IPS DF 6.9 (cell line): Measurements from ENCODE around the gene TGFB2.

Experiments used
- DNase-seq: peaks from one replicate; pipeline ENCODE4 v3.0.0-alpha.2; 2013; ENCODE audit warnings: low read depth, low spot score
- H3K27ac ChIP-seq: one replicate; pipeline ENCODE4 v1.5.1; 2013; ENCODE audit warnings: low read length, control low read depth
- H3K27me3 ChIP-seq: 2 replicates; pipeline ENCODE4 v1.6.1; 2013; ENCODE audit warnings: mild to moderate bottlenecking, low read length; ENCODE audit not compliant: control insufficient read depth, insufficient read depth
- H3K36me3 ChIP-seq: 2 replicates; pipeline ENCODE4 v1.6.1; 2013; ENCODE audit warnings: low read length; ENCODE audit not compliant: control insufficient read depth, insufficient read depth
- H3K4me1 ChIP-seq: 2 replicates; pipeline ENCODE4 v1.6.1; 2013; ENCODE audit warnings: low read length; ENCODE audit not compliant: control insufficient read depth, insufficient read depth
- H3K4me3 ChIP-seq: 2 replicates; pipeline ENCODE4 v1.5.1; 2013; ENCODE audit warnings: mild to moderate bottlenecking, low read length
- H3K9me3 ChIP-seq: 2 replicates; pipeline ENCODE4 v1.6.1; 2013; ENCODE audit warnings: low read length, inconsistent platforms; ENCODE audit not compliant: control insufficient read depth, insufficient read depth
- WGBS: extraction: QIAGEN DNeasy Blood & Tissue Kit; methylation state at CpG from one replicate; pipeline ENCODE4 v1.1.7; 2013; ENCODE audit warnings: mixed read lengths, missing lambda C conversion rate; ENCODE audit not compliant: insufficient read length, insufficient coverage; 5-methylcytosine and 5-hydroxymethylcytosine counted together

TGFB2 gene

DNA sequence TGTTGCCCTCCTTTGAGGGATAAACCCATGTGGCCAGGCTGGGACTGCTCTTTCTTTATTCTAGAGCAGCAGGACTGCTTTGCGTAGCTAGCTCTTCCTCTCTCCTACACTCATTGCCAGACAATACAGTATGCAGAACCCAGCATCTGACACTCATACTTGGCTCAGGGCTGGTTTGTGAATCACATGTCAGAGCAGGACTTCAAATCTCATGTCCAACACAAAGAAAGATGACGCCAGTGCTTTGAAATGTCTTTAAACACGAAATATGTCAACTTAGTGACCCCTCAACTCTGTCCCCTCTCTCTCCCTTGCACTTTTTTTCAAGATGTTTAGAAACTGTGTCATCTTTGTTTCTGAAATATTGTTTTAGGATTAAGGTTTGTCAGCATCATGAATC is 135.0 kb downstream of the TGFB2 start:
- WGBS, result no CpG with 5 or more reads among the region's 3 CpGs
- no peaks in the 10 kb centered on the region for H3K36me3 ChIP-seq
- H3K27me3 ChIP-seq, result no peaks in the 10 kb centered on the region
- H3K9me3 ChIP-seq, result no peaks in the 10 kb centered on the region
- no peak overlapping the region for H3K27ac ChIP-seq
- H3K4me1 ChIP-seq, result no peaks in the 10 kb centered on the region
- H3K4me3 ChIP-seq, result no peak overlapping the region
- DNase-seq, result no peak

DNA sequence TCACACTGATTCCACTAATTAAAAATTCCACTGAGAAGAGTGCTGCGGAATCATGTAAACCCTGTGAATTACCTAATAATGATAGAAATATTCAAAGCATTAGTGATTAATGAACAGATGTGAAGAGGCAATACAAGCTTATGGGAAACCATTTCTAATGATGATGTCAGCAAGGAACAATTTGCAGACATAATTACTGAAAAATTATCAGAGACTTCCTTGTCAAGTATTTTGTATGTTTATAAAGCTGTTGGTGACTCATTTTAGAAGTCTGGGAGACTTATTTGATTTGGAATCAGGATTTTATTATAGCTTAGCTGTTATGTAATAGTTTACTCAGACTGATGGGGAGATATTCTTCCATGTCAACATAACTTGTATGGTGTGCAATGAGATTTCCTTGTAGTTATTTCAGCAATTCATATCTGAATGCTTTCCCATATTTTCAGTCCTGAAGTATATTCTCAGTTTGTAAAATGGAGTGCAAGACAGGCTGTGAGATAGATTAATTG is 135.5 kb downstream of the TGFB2 start:
- WGBS, result no CpG with 5 or more reads among the region's 1 CpG
- Histone ChIP-seq H3K27ac (no peak overlapping the region), H3K27me3 (no peaks in the 10 kb centered on the region), H3K4me3 (no peak overlapping the region), H3K36me3 (no peaks in the 10 kb centered on the region), H3K9me3 (no peaks in the 10 kb centered on the region), H3K4me1 (no peaks in the 10 kb centered on the region)
- no peak for DNase-seq

DNA sequence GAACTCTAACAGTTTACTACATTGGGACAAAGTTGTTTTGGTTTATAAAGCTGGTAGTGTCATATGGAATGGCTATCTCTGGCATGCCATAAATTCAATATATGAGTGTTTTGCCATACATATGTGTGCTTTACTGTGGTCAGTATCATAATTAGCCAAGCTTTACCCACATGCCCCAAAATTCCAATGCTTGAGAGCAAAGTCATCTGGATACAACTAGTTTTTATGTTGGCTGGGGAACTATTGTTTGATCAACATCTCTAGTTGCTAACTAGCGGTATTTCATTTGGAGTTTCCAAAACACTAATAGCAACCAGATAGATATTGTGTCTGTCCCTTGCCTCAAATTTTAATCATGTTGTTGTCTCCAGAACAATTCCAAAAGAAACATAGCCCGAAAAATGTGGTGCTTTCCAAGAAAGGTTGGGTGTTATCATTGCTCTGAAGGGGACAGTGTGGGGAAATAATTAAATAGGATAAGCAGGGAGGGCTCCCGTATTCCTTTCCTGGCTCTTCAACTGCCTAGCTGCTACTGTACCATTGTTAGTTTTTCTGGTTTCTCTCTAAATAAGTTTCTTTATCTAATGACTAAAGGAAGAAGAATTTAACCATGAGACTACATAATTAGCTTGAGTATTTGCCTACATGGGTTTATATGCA is 136.1 kb downstream of the TGFB2 start:
- WGBS, result no CpG with 5 or more reads among the region's 3 CpGs
- Histone ChIP-seq H3K9me3 (no peaks in the 10 kb centered on the region), H3K4me3 (no peak overlapping the region), H3K4me1 (no peaks in the 10 kb centered on the region), H3K36me3 (no peaks in the 10 kb centered on the region), H3K27ac (no peak overlapping the region), H3K27me3 (no peaks in the 10 kb centered on the region)
- DNase-seq, result no peak

DNA sequence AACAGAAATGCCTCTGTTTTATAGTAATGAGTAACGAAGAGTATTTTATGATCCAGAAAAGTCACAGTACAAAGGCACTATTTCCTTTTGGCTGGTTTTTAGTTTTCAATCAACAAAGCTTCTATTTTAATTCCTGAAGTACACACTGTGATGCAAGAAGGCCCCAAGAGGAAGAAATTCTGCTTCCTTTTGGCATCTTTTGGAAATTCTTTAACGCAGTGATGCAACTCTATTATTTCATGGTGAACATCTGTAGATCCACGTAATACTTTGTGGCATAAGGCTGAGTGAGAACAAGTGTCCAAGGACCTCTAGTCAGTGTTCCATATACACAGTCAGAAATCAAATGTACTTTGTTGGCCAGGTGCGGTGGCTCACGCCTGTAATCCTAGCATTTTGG is 137.5 kb downstream of the TGFB2 start:
- H3K27me3 ChIP-seq, result no peaks in the 10 kb centered on the region
- no CpG with 5 or more reads among the region's 5 CpGs for WGBS
- H3K9me3 ChIP-seq, result no peaks in the 10 kb centered on the region
- no peak overlapping the region for H3K27ac ChIP-seq
- no peak overlapping the region for H3K4me3 ChIP-seq
- no peaks in the 10 kb centered on the region for H3K36me3 ChIP-seq
- no peaks in the 10 kb centered on the region for H3K4me1 ChIP-seq
- no peak for DNase-seq

DNA sequence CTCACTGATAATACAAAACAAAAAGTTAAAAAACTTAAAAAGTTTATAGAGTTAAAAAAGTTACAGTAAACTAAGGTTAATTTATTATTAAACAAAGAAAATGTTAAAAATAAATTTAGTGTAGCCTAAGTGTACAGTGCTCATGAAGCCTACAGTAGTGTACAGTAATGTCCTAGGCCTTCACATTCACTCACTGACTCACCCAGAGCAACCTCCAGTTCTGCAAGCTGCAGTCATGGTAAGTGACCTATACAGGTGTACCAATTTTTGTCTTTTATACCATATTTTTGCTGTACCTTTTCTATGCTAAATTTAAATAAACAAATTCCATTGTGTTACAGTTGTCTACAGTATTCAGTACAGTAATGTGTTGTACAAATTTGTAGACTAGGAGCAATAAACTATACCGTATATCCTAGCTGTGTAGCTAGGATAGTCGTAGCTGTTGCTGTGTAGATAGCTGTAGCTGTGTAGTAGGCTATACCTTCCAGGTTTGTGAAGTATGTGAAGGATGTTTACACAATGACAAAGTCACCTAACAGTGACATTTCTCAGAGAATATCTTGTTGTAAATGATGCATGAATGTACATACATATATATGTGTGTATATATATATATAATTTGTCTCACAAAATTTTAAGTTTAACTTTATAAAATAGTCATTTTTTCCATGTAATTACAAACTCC is 140.2 kb downstream of the TGFB2 start:
- Histone ChIP-seq H3K27me3 (no peaks in the 10 kb centered on the region), H3K9me3 (no peaks in the 10 kb centered on the region), H3K36me3 (no peaks in the 10 kb centered on the region), H3K27ac (no peak overlapping the region), H3K4me3 (no peak overlapping the region), H3K4me1 (no peaks in the 10 kb centered on the region)
- no peak for DNase-seq
- WGBS, result no CpG with 5 or more reads among the region's 2 CpGs

DNA sequence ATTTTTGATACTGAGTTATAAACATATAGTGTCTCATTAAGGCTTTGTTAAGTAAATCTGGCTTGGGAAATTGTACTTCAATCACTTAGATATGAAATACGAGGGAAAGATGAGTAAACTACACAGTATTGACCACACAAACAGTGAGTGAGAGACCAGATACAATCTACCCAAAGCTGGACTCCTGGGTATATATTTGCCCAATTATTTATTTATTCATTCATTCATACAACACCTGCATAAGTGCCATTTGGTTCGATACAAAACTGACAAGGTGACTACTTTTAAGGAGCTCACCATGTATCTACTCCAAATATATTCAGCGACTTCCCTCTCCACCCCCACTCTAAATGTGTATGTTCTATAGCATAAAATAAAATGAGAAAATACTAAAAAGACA is 143.4 kb downstream of the TGFB2 start:
- Histone ChIP-seq H3K4me3 (no peak overlapping the region), H3K27ac (no peak overlapping the region)
- WGBS, result no CpG with 5 or more reads among the region's 3 CpGs

DNA sequence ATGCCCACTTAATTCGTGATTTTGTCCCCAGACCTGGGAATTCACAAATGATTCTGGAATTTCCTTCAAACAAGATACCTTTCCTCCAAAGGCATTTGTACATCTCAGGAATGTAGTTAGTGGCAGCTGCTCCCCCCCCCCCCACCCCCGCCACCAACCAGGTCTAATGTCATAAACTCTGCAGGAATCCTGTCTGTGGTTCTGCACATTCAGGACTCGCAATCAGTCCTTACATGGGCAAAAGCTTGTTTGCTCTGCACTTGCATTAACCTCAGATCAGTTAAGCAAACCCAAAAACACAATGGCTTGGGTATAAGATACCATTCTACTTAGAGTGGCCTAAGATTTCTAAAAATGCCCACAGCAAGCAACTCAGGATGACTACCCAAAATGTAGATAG is 143.8 kb downstream of the TGFB2 start:
- no peaks in the 10 kb centered on the region for H3K27me3 ChIP-seq
- H3K4me3 ChIP-seq, result no peak overlapping the region
- no peak for DNase-seq
- H3K9me3 ChIP-seq, result no peaks in the 10 kb centered on the region
- H3K36me3 ChIP-seq, result no peaks in the 10 kb centered on the region
- WGBS, result no CpG with 5 or more reads among the region's 3 CpGs
- H3K27ac ChIP-seq, result no peak overlapping the region
- no peaks in the 10 kb centered on the region; the same call in 1 of the 2 replicates for H3K4me1 ChIP-seq

More for the DNA sequence above, 143.4 kb downstream of the TGFB2 start:
- H3K36me3 ChIP-seq, result no peaks in the 10 kb centered on the region
- DNase-seq, result no peak
- H3K4me1 ChIP-seq, result no peaks in the 10 kb centered on the region
- H3K27me3 ChIP-seq, result no peaks in the 10 kb centered on the region
- no peaks in the 10 kb centered on the region for H3K9me3 ChIP-seq

DNA sequence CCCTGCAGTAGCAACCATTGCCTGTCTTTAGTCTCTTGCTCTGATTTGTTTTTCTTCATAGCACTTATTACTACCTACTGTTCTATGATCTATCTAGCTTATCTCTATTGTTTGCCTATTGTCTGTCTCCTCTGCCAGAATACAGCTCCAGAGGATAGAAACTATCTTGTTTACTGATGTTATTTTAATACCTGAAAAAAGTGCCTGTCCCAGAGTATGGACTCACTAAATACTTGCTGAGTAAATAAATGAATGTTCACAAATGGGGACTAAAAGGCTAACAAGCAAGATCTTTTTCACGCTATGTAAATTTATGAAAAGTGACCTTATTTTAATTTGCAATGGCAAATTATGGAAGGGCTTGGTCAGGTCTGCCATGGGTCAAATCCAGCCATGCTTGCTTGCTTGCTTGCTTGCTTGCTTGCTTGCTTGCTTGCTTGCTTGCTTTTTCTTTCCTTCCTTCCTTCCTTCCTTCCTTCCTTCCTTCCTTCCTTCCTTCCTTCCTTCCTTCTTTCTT is 145.3 kb downstream of the TGFB2 start:
- no peak overlapping the region for H3K4me3 ChIP-seq
- H3K4me1 ChIP-seq, result peaks cover 1% of the 10 kb centered on the region; the same call in 1 of the 2 replicates
- no peak overlapping the region for H3K27ac ChIP-seq
- H3K9me3 ChIP-seq, result no peaks in the 10 kb centered on the region
- no peak for DNase-seq
- no peaks in the 10 kb centered on the region for H3K27me3 ChIP-seq
- WGBS, result no CpG with 5 or more reads among the region's 1 CpG
- no peaks in the 10 kb centered on the region for H3K36me3 ChIP-seq

DNA sequence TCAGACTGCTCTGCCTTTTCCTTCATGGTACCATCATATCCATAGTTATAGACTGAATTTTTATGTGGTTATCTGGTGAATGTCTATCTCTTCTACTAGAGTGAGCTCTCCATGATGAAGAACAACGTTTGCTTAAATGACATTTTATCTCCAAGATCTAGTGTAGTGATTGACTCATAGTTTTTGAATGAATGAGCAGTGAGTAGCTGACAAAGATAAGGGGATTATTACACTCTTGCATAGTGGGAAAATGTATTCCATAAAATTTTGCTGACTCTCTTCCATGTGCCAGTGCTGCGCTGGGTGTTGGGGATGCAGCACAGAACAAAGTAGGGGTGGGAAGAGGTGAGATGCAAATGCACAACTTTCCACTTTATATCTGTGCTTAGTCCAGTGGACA is 147.7 kb downstream of the TGFB2 start:
- H3K9me3 ChIP-seq, result no peaks in the 10 kb centered on the region

DNA sequence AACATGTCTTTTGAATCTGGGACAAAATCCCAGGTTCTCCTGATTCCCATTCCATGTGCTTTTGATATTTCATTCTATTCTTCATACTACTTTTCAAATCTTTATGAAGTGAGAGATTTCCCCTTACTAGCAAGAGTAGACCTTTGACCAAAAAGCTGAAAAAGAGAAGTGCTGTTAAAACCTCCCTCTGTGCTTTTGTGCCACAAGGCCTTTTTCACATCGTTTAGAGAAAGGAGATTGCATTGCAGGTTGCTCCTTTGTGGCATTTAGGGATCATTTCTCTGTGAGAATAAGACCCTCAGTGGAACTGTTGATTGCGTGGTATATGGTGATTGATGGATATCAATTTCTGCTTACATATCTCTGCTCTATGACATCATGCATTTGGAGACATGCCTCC is 148.8 kb downstream of the TGFB2 start:
- no CpG with 5 or more reads among the region's 2 CpGs for WGBS
- no peak for DNase-seq
- Histone ChIP-seq H3K4me1 (peaks cover 1% of the 10 kb centered on the region; the same call in 1 of the 2 replicates), H3K4me3 (no peak overlapping the region), H3K27me3 (no peaks in the 10 kb centered on the region), H3K9me3 (no peaks in the 10 kb centered on the region), H3K36me3 (no peaks in the 10 kb centered on the region), H3K27ac (no peak overlapping the region)

More for the DNA sequence above, 147.7 kb downstream of the TGFB2 start:
- WGBS, result no CpG with 5 or more reads among the region's 2 CpGs
- Histone ChIP-seq H3K36me3 (no peaks in the 10 kb centered on the region), H3K4me3 (no peak overlapping the region), H3K27ac (no peak overlapping the region), H3K4me1 (peaks cover 1% of the 10 kb centered on the region; the same call in 1 of the 2 replicates), H3K27me3 (no peaks in the 10 kb centered on the region)
- no peak for DNase-seq
